ENCODE measurements around the gene TMEM44.

Gene TMEM44

DNA sequence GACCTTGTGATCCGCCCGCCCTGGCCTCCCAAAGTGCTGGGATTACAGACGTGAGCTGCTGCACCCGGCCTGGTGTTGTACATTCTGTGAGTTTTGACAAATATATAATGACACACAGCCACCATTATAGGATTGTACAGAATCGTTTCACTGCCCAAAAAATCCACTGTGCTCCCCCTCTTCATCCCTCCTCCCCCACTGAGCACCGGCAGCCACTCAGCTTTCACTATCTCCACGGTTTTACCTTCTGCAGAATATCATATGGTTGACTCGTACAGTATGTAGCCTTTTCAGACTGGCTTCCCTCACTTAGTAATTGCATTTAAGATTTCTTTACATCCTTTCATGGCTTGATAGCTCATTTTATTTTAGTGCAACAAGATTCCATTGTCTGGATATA, 89.7 kb downstream of the TMEM44 start:
- no peak for DNase-seq (ENCODE audit: low read depth)
- no peak for TF ChIP-seq CTCF (IDR thresholded peaks at IDR 0.05; ENCODE audit: control insufficient read depth, insufficient read depth, low read depth, low read length, missing control alignments)
- no peak overlapping the region for H3K4me3 ChIP-seq (ENCODE audit: control insufficient read depth, low read depth, low read length)

DNA sequence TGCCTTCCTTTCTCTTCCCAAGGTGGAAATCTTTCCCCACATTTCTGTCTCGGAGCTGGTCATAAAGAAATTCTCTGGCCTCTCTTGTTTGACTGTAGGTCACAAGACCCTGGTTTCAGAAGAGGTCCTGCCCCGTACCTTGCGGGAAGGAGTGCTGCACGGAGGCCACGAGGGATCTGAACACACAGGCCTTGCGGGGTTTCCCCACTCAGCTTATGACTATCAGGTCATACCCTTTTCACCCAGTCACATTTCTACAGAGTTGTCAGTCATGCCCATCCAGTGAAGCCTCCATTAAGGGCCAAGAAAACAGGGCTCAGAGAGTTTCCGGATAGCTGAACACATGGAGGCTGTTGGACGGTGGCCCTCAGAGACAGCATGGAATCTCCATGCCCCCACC, 91.7 kb downstream of the TMEM44 start:
- no peak for TF ChIP-seq CTCF (IDR thresholded peaks at IDR 0.05; ENCODE audit: control insufficient read depth, insufficient read depth, low read depth, low read length, missing control alignments)
- H3K4me3 ChIP-seq (ENCODE audit: control insufficient read depth, low read depth, low read length), result no peak overlapping the region

DNA sequence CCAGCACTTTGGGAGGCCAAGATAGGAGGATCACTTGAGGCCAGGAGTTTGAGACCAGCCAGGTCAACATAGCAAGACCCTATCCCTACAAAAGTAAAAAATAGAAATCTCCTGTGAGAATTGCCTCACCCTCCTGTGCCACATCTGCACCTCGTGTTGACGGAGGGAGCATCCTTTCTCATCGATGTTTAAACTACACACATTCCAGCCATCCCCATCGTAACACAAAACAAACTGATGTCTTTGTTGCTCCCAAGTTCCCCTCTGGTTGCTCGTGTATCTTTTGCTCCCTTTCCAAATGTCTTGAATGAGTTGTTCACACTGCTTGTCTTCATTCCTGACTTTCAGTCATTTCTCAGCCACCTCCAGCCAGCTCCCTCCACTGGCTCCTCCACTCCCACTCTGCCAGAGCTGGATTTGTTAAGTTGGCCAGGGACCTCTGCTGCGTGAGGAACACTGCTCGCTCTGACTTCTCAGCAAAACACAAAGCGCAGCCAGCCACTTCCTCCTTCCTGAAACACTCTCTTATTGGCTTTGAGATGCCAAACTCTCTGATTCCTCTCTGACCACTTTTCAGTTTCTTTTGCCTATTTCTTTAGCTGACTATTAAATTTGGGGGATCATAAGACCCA, 92.8 kb downstream of the TMEM44 start:
- no peak for TF ChIP-seq CTCF (IDR thresholded peaks at IDR 0.05; ENCODE audit: control insufficient read depth, insufficient read depth, low read depth, low read length, missing control alignments)
- no peak overlapping the region for H3K4me3 ChIP-seq (ENCODE audit: control insufficient read depth, low read depth, low read length)
- DNase-seq (ENCODE audit: low read depth), result no peak

More for the DNA sequence above, 91.7 kb downstream of the TMEM44 start:
- DNase-seq (ENCODE audit: low read depth), result no peak

DNA sequence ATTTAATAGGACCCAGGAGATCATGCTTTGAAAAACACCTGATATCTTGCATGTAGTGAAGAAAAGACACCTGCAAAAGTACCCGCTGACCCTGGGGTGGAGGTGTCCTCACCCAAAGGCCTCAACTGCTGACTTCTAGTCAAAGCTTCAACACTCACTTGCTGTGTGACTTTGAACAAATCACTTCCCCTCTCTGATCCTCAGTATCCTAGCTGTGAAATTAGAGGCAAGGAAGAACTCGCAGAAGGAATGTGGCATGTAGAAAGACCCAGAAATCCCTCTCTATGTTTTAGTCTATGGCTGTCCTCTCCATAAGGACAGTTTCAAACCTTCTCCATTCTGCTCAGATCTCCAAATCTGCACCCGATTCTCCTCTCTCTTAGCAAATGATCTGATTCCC, 93.7 kb downstream of the TMEM44 start:
- no peak for DNase-seq (ENCODE audit: low read depth)
- H3K4me3 ChIP-seq (ENCODE audit: control insufficient read depth, low read depth, low read length), result no peak overlapping the region
- no peak for TF ChIP-seq CTCF (IDR thresholded peaks at IDR 0.05; ENCODE audit: control insufficient read depth, insufficient read depth, low read depth, low read length, missing control alignments)

- no peak for TF ChIP-seq CTCF (IDR thresholded peaks at IDR 0.05; ENCODE audit: control insufficient read depth, insufficient read depth, low read depth, low read length, missing control alignments)
- H3K4me3 ChIP-seq (ENCODE audit: control insufficient read depth, low read depth, low read length), result no peak overlapping the region
- DNase-seq (ENCODE audit: low read depth), result no peak
Measured at GRCh38 chr3:194537732-194538247, 95.4 kb downstream of the TMEM44 start.
